RKO (cell line): ENCODE data around the gene MACROD2.

Experiments used
- DNase-seq: peaks from one replicate; pipeline ENCODE4 v3.0.0-alpha.2; 2016; ENCODE audit warnings: low spot score

MACROD2 gene

DNA sequence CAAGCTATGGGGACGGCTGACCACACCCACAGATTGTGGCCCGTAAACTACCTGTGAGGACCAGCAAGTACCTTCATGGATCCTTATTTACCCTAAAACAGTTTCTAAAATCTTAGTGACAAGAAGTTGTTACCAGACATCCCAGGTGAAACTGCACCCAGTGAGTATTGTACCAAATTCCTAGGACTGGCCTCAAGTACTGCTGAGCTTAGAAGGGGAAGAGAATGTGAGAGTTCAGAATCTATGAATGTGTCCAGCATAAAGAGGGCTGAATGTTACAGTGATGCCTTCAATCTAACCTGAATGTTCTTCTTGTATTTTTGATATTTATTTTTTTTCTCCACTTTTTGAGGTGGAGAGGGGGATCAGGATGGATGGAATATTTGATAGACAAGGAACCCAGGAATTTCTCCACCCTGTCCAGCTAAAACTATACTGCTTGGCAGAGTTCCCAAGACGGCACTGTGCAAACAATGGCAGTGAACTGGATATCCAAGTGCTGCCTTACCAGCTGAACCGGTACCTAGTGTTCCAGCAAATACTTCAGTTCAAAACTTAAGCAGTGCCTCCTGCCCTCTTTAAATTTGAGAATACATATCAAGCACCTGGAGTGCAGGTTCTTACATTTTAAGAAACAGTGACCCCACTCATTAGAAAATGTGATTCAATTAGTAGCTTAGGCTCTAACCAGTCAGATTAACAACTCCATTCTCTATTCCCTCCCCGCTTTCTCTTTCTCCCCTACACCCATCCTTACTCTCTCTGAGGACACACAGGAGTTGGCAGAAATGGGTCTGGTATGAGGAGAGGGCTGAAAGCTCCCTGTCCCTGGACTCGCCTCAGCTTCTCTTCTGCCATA is 769.4 kb downstream of the MACROD2 start:
- no peak for DNase-seq

DNA sequence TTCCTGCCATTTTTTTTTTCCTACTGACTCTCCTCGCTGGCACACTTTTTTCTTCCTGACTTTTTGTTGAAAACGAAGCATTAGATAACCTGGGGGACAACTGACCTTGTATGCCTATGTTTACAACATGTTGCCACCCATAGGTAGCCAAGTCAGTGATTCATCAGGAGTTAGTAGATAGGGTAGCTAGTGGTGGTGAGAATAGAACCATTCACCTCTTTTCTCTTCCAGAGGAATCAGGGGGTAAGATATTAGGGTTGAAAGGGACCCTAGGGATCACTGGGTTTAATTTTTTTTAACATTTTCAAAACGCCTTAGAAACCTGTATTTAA is 770.0 kb downstream of the MACROD2 start:
- DNase-seq = no peak

DNA sequence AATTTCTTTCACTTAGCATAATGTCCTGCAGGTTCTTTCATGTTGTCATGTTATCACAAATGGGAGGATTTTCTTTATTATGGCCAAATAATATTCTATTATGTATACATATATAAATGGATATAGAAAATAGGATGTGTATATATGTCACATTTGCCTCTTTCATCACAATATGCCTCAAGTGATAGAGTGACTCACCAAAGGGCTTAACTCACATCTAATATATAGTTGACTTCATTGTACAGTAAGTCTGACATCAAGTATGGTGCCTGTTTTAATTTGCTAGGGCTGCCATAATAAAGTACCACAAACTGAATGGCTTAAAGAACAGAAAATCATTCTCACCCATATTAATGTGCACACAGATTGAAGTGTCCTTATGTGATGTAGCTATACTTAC is 778.2 kb downstream of the MACROD2 start:
- DNase-seq = peak; percentile 6

DNA sequence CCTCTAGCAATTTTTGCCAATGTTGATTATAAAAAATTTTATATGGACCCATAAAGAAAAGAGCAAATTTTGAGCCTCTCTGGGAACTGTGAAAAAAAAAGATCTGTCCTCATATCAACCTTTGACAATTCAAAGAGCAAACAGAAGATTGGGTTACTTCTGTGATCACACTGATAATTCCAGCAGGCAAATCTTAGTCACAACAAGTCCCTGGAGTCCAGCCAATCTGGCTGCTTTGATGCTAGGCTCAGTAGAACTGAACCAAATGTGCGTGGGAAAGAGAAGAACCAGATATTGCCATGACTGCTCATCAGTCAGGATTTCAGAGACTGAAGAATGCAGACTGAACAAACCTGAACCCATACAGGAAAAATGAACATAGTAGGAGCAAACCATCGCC is 780.5 kb downstream of the MACROD2 start:
- no peak for DNase-seq

DNA sequence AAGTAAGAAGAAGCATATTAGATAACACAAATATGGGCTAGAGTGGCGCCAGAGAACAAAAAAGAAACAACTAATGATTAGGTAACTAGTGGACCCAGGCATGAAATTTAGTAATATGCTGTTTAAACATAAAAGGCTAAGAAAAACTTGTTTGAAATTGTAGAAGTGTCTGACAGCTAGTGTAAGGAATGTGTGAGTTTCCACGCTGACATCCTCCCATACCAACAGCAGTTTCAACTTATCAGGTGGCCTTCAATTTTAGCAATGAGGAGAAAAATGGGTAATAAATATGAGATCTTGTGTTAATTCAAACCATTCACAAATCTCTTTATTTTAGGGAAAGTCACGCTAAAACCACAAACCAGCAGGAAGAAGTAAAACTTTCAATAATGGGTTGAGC is 782.3 kb downstream of the MACROD2 start:
- DNase-seq = no peak

DNA sequence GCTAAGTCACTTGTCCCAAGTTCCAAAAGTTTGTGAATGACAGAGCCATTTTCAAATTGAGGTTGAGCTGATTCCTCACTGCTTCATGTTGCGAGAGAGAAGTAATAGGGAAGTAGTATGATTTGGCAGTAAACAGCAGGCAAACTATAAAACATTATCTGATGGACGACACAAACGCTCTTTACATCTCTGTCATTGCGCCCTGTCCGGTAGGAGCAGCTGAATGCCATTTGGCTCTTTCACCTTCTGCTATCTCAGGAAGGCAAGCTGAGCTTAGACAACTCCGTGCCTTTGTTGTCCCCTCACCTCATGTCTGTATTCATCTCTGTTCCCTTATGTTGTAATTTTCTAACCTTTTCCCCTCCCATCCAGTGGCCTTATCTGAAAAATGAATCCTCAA is 782.8 kb downstream of the MACROD2 start:
- no peak for DNase-seq

DNA sequence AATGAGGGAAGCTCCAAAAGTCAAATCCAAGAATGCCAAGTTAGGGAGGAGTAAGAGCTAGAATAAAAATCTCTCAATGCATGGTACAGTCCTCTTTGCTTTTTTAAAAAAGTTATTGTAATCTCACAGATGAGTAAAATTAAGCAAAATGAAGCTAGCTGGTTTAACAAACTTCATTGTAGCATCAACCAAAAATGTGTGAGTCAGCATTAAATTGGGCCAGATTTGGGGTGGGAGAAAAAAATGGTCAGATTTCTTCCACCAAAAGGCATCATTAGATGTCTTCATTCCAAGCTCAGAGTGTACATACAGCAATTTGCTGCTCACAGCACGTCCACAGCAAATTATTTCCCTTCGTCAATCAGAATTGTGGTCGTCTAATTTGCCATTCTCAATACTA is 783.6 kb downstream of the MACROD2 start:
- no peak for DNase-seq

DNA sequence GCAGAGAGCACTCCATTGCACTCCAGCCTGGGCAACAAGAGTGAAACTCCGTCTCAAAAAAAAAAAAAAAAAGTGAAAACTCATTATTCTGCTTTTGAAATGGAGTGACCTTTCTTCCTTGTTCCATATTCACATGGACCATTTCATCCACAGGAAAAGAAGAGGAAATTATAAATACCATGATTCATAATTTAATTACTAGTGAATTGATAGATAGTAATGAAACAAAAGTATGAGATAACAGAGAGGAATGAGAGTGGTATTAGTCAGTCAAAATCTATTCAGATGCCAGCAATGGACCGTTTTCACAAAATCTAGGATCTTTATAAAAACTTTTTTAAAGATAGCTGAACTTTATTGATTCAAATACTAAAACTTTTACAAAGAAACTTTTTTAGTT is 785.2 kb downstream of the MACROD2 start:
- no peak for DNase-seq

DNA sequence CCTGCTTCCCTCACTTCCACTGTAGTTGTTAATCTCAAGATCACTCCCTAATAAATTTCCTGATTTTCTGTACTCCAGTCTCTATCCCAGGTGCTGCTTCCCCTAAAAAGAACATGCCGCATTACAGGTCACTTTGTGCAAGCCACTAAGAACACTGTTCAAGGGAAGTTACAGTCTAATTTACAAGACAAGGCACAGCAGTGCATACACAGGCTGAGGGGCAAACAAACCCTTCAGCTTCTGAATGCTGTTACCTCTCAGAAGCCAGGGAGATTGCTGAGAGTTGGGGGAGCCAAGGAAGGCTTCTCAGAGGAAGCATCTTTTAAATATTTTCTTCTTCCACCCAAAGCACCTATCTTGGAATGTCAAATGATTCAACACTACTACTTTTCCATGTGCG is 787.4 kb downstream of the MACROD2 start:
- no peak for DNase-seq

DNA sequence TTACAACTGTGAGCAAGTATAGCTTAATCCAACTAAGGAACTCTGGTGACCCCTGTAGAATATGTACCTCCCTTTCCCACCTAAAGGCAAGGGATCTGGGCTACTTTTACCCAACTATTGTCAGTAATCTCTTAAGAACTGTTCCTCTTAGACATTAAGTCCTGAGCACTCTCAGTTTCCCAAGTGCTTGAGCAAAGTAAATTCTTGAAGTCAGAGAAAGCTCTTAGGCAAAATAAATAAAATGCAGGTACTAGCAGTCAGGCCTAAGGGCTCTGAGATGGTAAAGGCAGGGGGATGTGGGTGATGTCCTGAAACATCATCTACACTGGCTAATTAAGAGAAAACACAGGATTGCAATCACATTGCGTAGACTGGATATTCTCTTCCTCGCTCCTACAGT is 788.5 kb downstream of the MACROD2 start:
- no peak for DNase-seq

DNA sequence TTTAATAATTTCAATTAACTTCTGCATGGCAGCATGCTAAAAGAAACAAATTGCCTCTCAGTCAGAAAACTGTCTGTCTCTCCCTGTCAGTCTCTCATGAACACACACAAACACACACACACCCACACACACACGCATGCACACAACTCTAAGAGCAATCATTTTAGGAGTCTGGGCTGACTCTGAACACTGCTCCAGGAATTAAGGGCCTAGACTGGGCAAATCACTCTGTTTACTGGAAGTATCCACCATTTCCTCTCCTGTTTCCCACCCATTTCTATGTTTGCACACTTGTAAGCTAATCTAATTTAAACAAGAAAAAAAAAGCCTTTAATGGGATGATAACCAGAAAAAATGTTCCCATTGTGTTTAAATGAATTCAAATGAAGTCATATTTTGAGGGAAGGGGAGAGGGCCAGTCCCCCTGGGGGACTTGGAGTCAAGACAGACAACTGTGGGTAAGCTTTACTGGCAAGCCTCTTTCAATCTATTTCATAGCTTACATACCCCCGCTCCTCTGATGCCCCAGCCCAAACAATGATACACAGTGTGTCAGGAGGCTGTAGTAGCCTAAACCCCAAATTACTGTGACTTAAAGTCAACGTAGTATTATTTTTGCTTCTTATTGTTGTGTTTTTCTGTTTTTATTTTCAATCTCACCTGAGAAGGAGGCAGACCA is 789.9 kb downstream of the MACROD2 start:
- DNase-seq = no peak

DNA sequence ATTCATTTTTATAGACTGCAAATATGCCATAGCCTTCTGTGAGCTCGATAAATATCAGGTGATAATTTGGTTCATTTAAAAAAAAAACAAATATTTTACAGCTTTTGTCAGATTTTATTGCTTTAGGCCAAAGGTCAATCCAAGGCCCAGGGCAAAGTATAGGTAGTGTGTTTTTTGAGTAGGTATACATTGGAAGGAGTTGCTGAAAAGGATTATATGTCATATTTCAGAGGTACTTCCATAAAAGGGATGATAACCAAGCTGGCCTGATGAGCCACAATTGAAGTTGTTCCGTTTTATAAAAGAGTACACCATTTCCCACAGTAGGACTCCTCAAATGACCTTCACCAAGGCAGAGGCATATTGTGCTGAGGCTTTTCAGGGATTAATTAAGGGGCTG is 794.9 kb downstream of the MACROD2 start:
- no peak for DNase-seq

DNA sequence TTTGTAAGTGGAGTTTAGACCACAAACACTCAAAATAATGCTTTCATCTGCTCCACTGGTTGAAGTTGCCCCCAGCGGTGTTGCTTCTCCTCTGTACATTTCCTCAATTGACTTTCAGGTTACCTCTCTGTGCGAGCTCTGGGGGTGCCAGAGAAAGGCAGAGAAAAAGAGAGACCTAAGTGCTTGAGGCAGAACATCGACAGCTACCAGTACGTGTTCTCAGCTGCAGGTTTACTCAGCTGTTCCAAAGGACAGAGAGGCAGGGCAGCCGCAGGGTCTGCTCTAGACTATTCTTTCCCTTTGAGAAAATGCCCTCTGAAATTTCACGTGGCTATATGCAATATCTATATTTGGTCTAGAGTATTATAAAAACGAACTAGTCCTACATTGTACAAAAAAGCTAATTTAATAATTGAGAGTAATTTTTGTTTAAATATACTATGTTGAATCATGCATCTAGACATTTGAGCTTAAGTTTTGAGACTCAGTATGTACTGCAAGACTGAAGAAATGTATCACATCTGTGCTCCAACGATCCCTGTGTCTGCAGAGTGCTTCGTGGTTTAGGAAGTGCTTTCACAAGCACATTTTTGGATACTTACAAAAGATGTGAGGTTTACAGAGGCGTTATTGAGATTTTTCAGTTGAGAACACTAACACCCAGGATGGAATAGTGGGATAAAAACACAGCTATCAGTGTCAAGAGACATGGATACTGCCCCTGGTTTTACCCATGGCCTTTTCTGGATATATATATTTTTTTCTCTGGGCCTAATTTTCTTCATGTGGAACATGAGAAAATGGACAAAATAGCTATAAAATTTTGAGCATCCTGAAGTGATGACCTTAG is 795.7 kb downstream of the MACROD2 start:
- no peak for DNase-seq

DNA sequence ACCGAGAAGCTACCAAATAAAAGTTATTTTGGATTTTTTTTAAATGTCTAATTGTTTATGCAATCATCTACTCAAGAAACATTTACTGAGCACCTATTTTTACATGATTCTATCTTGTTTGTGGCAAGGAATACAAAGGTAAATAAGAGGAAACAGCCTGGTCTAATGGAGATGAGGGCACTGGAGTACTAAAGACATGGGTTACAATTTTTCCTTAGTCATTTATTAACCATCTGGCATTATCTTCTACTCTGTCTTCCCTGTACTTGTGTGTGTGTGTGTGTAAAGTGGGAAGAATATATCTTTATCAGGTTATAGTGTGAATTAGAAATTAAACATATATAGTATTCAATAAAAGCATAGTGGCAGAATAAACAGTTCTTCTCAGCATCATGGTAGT is 797.6 kb downstream of the MACROD2 start:
- DNase-seq = no peak

DNA sequence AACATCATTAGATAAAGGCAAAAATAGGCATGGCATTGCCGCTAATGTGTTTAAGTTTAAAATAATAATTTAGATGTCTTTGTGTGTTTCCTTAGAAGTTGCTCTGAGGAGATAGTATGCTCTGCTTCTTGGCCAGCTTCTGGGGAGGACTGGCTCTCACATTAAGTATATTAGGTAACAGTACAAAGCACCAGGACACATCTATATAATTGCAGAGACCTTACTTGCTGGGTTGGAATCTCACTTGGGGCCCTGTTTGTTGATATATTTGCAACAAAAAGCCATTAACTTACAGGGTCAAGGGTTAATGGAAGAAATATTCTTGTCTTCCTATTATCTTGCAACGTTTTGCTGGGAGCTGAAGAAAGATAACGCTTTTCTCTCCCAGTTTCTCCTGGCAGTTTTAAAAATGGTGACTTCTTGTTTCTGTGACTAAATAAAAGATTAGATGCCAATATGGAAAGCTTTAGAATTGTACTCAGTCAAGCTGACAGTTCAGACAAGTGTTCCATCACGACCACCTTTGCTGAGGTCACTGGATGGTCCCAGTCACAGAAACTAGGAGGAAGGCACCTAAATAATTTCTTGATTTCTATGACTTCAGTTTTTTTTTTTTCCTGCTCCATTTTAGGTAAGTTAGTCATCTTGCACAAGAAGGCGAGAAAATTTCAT is 804.4 kb downstream of the MACROD2 start:
- DNase-seq = no peak

DNA sequence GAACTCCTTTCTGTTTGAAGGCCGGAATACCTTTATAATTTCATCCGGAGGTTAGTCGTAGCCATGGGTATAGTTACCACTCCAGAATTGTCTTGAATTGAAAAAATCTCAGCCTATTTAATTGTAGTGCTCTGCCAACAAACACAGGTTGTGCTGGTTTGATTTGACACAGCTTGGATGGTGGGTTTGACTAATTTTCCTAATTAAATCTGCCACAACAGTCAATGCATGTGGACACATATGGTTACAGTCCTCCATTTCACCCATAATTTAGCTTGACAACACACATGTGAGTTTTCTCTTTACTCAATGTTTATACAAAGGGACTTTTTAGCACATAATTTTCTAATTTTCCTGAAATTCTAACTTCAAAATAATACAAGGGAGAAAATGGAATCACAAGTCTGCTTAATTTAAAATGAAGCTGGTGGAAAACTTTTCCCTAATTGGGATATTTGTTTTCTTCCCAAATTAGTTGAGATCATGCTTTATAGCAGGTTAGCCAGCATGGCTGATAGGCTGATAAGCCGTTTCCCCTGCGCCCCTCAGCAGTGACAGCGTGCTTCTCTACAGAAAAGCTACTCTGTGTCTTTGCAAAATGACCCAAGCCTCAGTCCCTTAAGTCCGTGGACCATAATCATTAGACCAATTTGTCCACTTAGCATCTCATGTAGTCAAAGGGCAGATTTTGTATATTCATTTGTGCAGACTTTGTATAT is 805.5 kb downstream of the MACROD2 start:
- no peak for DNase-seq

DNA sequence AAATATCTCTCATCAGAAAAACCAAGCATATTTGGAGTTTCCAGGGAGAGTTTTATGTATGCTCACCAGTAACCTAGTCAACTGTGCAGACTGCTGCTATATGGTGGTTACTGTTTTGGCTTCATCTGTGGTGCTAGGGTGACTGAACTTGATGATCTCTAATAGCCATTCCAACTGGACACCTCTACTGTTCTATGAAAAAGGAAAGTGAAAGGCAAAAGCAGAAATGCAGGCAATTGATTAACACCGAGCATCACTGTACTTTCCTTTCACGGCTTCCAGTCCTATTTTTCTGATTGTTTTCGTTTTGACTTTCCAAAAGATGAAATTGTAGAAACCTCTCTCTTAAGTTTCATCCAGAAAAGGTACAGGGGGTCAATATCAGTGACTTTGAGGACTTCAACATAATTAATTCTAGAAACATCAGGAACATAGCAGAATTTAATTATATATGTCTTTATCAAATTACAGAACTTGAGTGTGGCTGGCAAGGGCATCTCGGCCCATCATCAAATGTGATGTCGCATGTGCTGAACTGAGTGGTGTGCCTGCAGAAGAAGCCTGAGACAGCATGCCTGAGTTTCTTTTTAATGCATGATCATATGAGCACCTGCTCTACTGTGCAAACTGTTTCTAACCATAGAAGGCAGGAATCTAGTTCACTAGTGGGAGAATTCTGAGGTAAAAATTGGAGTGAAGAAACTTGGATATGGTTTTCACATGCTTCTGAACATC is 806.4 kb downstream of the MACROD2 start:
- DNase-seq = no peak

DNA sequence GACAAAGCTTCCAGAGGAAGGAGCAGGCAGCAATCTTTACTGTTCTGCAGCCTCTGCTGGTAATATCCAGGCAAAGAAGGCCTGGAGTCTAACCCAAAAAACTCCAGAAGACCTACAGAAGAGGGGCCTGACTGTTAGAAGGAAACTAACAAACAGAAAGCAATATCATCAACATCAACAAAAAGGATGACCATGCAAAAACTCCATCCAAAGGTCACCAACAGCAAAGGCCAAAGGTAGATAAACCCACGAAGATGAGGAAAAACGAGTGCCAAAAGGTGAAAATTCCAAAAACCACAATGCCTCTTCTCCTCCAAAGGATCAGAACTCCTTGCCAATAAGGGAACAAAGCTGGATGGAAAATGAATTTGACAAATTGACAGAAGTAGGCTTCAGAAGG is 811.9 kb downstream of the MACROD2 start:
- DNase-seq = no peak

DNA sequence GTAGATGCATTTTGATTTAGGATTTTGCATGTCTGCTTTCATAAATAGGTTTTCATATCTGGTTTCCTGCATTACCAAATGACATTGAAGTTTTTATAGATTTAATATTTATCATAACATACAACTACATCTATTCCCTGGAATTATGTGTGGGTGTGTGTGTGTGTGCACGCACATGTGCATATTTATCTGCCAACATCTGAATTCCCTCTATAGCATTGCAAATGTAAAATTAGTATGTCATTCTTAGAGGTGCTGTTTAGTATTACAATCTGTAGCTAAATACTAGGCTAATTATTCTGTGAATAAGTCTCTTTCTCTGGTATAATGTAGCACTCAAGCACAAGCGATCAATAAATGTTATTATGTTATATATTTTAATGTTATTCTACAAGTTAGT is 820.0 kb downstream of the MACROD2 start:
- DNase-seq = no peak

DNA sequence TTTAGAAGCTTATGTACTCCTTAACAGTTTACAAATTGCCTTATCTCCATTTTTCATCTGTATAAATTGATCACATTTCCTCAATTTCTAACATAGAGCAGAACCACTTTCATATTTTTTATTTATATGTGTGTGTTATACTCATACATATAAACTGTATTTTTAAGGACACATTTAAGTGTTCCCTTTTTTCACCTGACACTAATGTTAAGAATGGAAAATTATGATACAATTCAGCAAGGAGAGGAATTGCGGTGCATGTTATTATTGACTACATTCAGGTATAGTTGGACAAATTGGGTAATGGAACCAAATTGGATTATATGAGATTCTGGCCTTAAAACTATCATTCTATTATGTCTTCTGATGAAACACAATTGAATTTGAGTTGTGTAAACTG is 821.2 kb downstream of the MACROD2 start:
- DNase-seq = no peak

DNA sequence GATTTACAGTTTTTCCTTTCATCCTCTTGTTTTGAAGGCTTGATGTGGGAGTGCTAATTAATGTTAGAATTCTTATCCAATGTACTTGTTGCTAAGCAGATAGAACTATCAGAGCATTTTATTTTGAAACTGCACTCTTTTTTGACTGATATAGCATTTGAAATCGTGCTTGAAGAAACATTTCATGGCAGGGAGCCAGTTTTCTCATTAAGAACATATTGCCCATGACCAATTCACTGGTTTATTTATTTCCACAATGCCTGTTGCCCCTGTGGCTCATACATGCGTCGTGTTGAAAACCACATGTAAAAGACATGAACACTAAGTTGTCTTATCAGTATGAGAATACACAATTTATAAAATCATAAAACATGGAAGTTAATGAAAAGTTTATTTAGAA is 821.8 kb downstream of the MACROD2 start:
- DNase-seq = no peak
